ENCODE measurements around the gene SORCS2. TPM values are rescaled to one million over a fixed set of nuclear protein-coding genes. Genes with fewer than 3 reads are reported as not detected.

Gene SORCS2
- total and polyA plus RNA-seq, 4 donors: 2.2 to 7.7 (median 2.5) TPM

GRCh38 chr4:7185487-7186030, 6.8 kb upstream of the SORCS2 start:
- ATAC-seq (ENCODE audit: insufficient read depth, low FRiP score): no peak
- Histone ChIP-seq H3K27ac (ENCODE audit: low read depth in 1 of 2, low read length in 1 of 2) (no peak overlapping the region), H3K4me3 (no peak overlapping the region), H3K9ac (ENCODE audit: insufficient read depth in 1 of 2, low read length in 2 of 2) (no peak overlapping the region), H3K36me3 (ENCODE audit: control insufficient read depth in 4 of 4, insufficient read depth in 4 of 4, low read length in 4 of 4) (no peaks in the 10 kb centered on the region), H3K4me1 (ENCODE audit: control insufficient read depth in 5 of 5, insufficient read depth in 5 of 5, low read length in 5 of 5) (no peaks in the 10 kb centered on the region), H3K9me3 (ENCODE audit: control insufficient read depth in 4 of 4, insufficient read depth in 3 of 4, low read length in 3 of 4) (no peaks in the 10 kb centered on the region), H3K27me3 (ENCODE audit: control insufficient read depth in 3 of 3, insufficient read depth in 3 of 3, low read length in 2 of 3) (peaks cover 0 to 30% (median 29%) of the 10 kb centered on the region in 3 donors)
- WGBS, 2 donors: 87 to 89% methylated on average over 10 of the region's 10 CpGs
- no peak for DNase-seq
- TF ChIP-seq CTCF (IDR thresholded peaks at IDR 0.05; ENCODE audit: control extremely low read depth, extremely low read depth): no peak

GRCh38 chr4:7186031-7186430, 6.3 kb upstream of the SORCS2 start:
- ATAC-seq (ENCODE audit: insufficient read depth, low FRiP score) (no peak), DNase-seq (no peak)
- Histone ChIP-seq H3K9me3 (ENCODE audit: control insufficient read depth in 4 of 4, insufficient read depth in 3 of 4, low read length in 3 of 4) (no peaks in the 10 kb centered on the region), H3K9ac (ENCODE audit: insufficient read depth in 1 of 2, low read length in 2 of 2) (no peak overlapping the region), H3K36me3 (ENCODE audit: control insufficient read depth in 4 of 4, insufficient read depth in 4 of 4, low read length in 4 of 4) (no peaks in the 10 kb centered on the region), H3K4me3 (no peak overlapping the region), H3K27me3 (ENCODE audit: control insufficient read depth in 3 of 3, insufficient read depth in 3 of 3, low read length in 2 of 3) (peaks cover 0 to 33% (median 30%) of the 10 kb centered on the region in 3 donors), H3K4me1 (ENCODE audit: control insufficient read depth in 5 of 5, insufficient read depth in 5 of 5, low read length in 5 of 5) (no peaks in the 10 kb centered on the region), H3K27ac (ENCODE audit: low read depth in 1 of 2, low read length in 1 of 2) (no peak overlapping the region)
- TF ChIP-seq CTCF (IDR thresholded peaks at IDR 0.05; ENCODE audit: control extremely low read depth, extremely low read depth): no peak
- WGBS, 2 donors: 45 to 54% methylated on average over 9 of the region's 9 CpGs

DNA sequence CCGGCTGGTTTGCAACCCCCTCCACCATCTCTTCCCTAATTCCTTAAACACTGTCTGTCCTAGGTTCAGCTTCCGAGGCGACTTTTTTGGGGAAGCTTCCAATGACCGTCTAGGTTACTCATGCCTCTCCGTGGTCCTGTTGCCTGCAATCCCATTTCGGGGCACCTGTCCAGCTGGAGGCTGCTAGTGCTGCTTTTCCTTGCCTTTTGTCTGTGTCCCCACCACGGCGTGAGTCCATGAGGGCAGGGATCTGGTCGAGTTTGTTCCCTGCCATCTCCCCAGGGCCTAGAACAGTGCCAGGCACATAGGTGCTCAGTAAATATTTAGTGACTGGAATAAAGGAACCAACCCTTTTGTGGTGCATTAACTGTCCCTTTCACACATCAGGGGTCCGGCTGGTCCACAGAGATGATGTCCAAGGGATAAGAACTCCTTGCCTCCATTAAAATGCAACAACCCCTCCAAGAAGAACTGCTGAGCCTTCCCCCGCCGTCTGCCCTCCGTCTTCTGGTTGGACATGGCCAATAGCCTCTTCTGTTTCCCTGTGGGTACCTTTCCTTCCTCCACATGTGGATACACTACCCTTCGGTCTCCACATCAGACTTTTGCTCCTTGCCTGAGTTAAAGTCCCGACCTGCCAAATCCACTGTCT, 5.7 kb upstream of the SORCS2 start:
- no peak overlapping the region for H3K4me3 ChIP-seq
- no peaks in the 10 kb centered on the region for H3K4me1 ChIP-seq (ENCODE audit: control insufficient read depth in 5 of 5, insufficient read depth in 5 of 5, low read length in 5 of 5)
- 72 to 73% methylated on average over 15 of the region's 15 CpGs for WGBS, 2 donors
- DNase-seq: no peak
- TF ChIP-seq CTCF (IDR thresholded peaks at IDR 0.05; ENCODE audit: control extremely low read depth, extremely low read depth): no peak
- H3K27ac ChIP-seq (ENCODE audit: low read depth in 1 of 2, low read length in 1 of 2): no peak overlapping the region
- H3K36me3 ChIP-seq (ENCODE audit: control insufficient read depth in 4 of 4, insufficient read depth in 4 of 4, low read length in 4 of 4): no peaks in the 10 kb centered on the region
- no peak overlapping the region for H3K9ac ChIP-seq (ENCODE audit: insufficient read depth in 1 of 2, low read length in 2 of 2)
- no peaks in the 10 kb centered on the region for H3K9me3 ChIP-seq (ENCODE audit: control insufficient read depth in 4 of 4, insufficient read depth in 3 of 4, low read length in 3 of 4)
- H3K27me3 ChIP-seq (ENCODE audit: control insufficient read depth in 3 of 3, insufficient read depth in 3 of 3, low read length in 2 of 3): peaks cover 3 to 36% (median 30%) of the 10 kb centered on the region in 3 donors
- no peak for ATAC-seq (ENCODE audit: insufficient read depth, low FRiP score)
